HEK293 (cell line): ENCODE data around the gene C20orf173.

ENCODE experiments used
- HOXC10 ChIP-seq: sonication (generic); formaldehyde crosslinking; IDR thresholded peaks from 2 replicates; pipeline ENCODE4 v1.8.1; 2023; ENCODE audit warnings: mild to moderate bottlenecking, missing genetic modification reagents
- OSR2 ChIP-seq: fragments of 450-650 bp; formaldehyde crosslinking; IDR thresholded peaks from 2 replicates; pipeline ENCODE4 v1.5.1; 2016; ENCODE audit warnings: missing biosample characterization, missing genetic modification characterization
- REPIN1 ChIP-seq: fragments of 450-650 bp; formaldehyde crosslinking; IDR thresholded peaks from 2 replicates; pipeline ENCODE4 v1.5.1; 2017; ENCODE audit warnings: missing biosample characterization, missing genetic modification characterization, low read depth
- SCRT1 ChIP-seq: fragments of 450-650 bp; formaldehyde crosslinking; IDR thresholded peaks from 2 replicates; pipeline ENCODE4 v1.5.1; 2016; ENCODE audit warnings: missing biosample characterization, missing genetic modification characterization, borderline replicate concordance
- SP2 ChIP-seq: fragments of 450-650 bp; formaldehyde crosslinking; IDR thresholded peaks from 2 replicates; pipeline ENCODE4 v1.5.1; 2016; ENCODE audit warnings: missing biosample characterization, missing genetic modification characterization
- YY1 ChIP-seq: fragments of 450-650 bp; formaldehyde crosslinking; IDR thresholded peaks from 2 replicates; pipeline ENCODE4 v1.5.1; 2018; ENCODE audit warnings: missing biosample characterization, missing genetic modification characterization
- ZBTB20 ChIP-seq: fragments of 450-650 bp; formaldehyde crosslinking; IDR thresholded peaks from 2 replicates; pipeline ENCODE4 v1.5.1; 2016; ENCODE audit warnings: missing biosample characterization, missing genetic modification characterization
- ZNF155 ChIP-seq: fragments of 450-650 bp; formaldehyde crosslinking; IDR thresholded peaks from 2 replicates; pipeline ENCODE4 v1.5.1; 2016; ENCODE audit warnings: missing biosample characterization, missing genetic modification characterization
- ZNF16 ChIP-seq: fragments of 450-650 bp; formaldehyde crosslinking; IDR thresholded peaks from 2 replicates; pipeline ENCODE4 v1.5.1; 2016; ENCODE audit warnings: low read depth, missing biosample characterization, missing genetic modification characterization
- ZNF174 ChIP-seq: fragments of 450-650 bp; formaldehyde crosslinking; IDR thresholded peaks from 2 replicates; pipeline ENCODE4 v1.5.0; 2017; ENCODE audit warnings: missing biosample characterization, mild to moderate bottlenecking, missing genetic modification characterization
- ZNF2 ChIP-seq: fragments of 450-650 bp; formaldehyde crosslinking; IDR thresholded peaks from 2 replicates; pipeline ENCODE4 v1.5.1; 2016; ENCODE audit warnings: missing biosample characterization, missing genetic modification characterization
- ZNF211 ChIP-seq: fragments of 450-650 bp; formaldehyde crosslinking; IDR thresholded peaks from 2 replicates; pipeline ENCODE4 v1.5.1; 2016; ENCODE audit warnings: low read depth, missing biosample characterization, missing genetic modification characterization
- ZNF221 ChIP-seq: fragments of 450-650 bp; formaldehyde crosslinking; IDR thresholded peaks from 2 replicates; pipeline ENCODE4 v1.5.1; 2017; ENCODE audit warnings: missing biosample characterization, missing genetic modification characterization, borderline replicate concordance
- ZNF24 ChIP-seq: fragments of 450-650 bp; formaldehyde crosslinking; IDR thresholded peaks from 2 replicates; pipeline ENCODE4 v1.5.1; 2016; ENCODE audit warnings: missing biosample characterization, missing genetic modification characterization
- ZNF292 ChIP-seq: fragments of 450-650 bp; formaldehyde crosslinking; IDR thresholded peaks from 2 replicates; pipeline ENCODE4 v1.5.1; 2016; ENCODE audit warnings: low read depth, missing biosample characterization, missing genetic modification characterization, borderline replicate concordance
- ZNF302 ChIP-seq: fragments of 450-650 bp; formaldehyde crosslinking; IDR thresholded peaks from 2 replicates; pipeline ENCODE4 v1.5.1; 2016; ENCODE audit warnings: missing biosample characterization, missing genetic modification characterization, low read depth
- ZNF48 ChIP-seq: fragments of 450-650 bp; formaldehyde crosslinking; IDR thresholded peaks from 2 replicates; pipeline ENCODE4 v1.5.1; 2016; ENCODE audit warnings: missing biosample characterization, missing genetic modification characterization
- ZNF529 ChIP-seq: fragments of 450-650 bp; formaldehyde crosslinking; IDR thresholded peaks from 2 replicates; pipeline ENCODE4 v1.5.1; 2017; ENCODE audit warnings: missing genetic modification characterization, missing biosample characterization; ENCODE audit not compliant: insufficient replicate concordance
- ZNF561 ChIP-seq: fragments of 450-650 bp; IDR thresholded peaks from 2 replicates; pipeline ENCODE4 v1.5.1; 2018; ENCODE audit warnings: missing biosample characterization, missing genetic modification characterization, borderline replicate concordance
- ZNF654 ChIP-seq: fragments of 450-650 bp; formaldehyde crosslinking; IDR thresholded peaks from 2 replicates; pipeline ENCODE4 v1.5.1; 2016; ENCODE audit warnings: low read depth, missing biosample characterization, missing genetic modification characterization
- ZNF776 ChIP-seq: fragments of 450-650 bp; formaldehyde crosslinking; IDR thresholded peaks from 2 replicates; pipeline ENCODE4 v1.5.0; 2017; ENCODE audit warnings: missing biosample characterization, missing genetic modification characterization, borderline replicate concordance
- ZNF785 ChIP-seq: fragments of 450-650 bp; formaldehyde crosslinking; IDR thresholded peaks from 2 replicates; pipeline ENCODE4 v1.5.1; 2016; ENCODE audit warnings: missing biosample characterization, missing genetic modification characterization
- ZNF791 ChIP-seq: fragments of 450-650 bp; formaldehyde crosslinking; IDR thresholded peaks from 2 replicates; pipeline ENCODE4 v1.5.1; 2016; ENCODE audit warnings: missing biosample characterization, missing genetic modification characterization
- ZNF792 ChIP-seq: fragments of 450-650 bp; formaldehyde crosslinking; IDR thresholded peaks from 2 replicates; pipeline ENCODE4 v1.5.1; 2016; ENCODE audit warnings: missing biosample characterization, missing genetic modification characterization
- TF ChIP-seq, protein P1 (sequence below): fragments of 450-650 bp; formaldehyde crosslinking; IDR thresholded peaks from 2 replicates; pipeline ENCODE4 v1.5.1; 2017; ENCODE audit warnings: missing biosample characterization, missing genetic modification characterization
- TF ChIP-seq, protein P2 (sequence below): fragments of 450-650 bp; formaldehyde crosslinking; IDR thresholded peaks from 2 replicates; pipeline ENCODE4 v1.5.1; 2016; ENCODE audit warnings: missing biosample characterization, missing genetic modification characterization
- TF ChIP-seq, protein P3 (sequence below): fragments of 450-650 bp; formaldehyde crosslinking; IDR thresholded peaks from 2 replicates; pipeline ENCODE4 v1.5.1; 2016; ENCODE audit warnings: missing biosample characterization, missing genetic modification characterization
- TF ChIP-seq, protein P4 (sequence below): fragments of 450-650 bp; formaldehyde crosslinking; IDR thresholded peaks from 2 replicates; pipeline ENCODE4 v1.5.1; 2016; ENCODE audit warnings: missing biosample characterization, missing genetic modification characterization
- TF ChIP-seq, protein P5 (sequence below): fragments of 450-650 bp; formaldehyde crosslinking; IDR thresholded peaks from 2 replicates; pipeline ENCODE4 v1.5.1; 2016; ENCODE audit warnings: missing biosample characterization, missing genetic modification characterization, borderline replicate concordance
- TF ChIP-seq, protein P6 (sequence below): fragments of 450-650 bp; formaldehyde crosslinking; IDR thresholded peaks from 2 replicates; pipeline ENCODE4 v1.5.1; 2016; ENCODE audit warnings: missing biosample characterization, missing genetic modification characterization

Gene C20orf173

DNA sequence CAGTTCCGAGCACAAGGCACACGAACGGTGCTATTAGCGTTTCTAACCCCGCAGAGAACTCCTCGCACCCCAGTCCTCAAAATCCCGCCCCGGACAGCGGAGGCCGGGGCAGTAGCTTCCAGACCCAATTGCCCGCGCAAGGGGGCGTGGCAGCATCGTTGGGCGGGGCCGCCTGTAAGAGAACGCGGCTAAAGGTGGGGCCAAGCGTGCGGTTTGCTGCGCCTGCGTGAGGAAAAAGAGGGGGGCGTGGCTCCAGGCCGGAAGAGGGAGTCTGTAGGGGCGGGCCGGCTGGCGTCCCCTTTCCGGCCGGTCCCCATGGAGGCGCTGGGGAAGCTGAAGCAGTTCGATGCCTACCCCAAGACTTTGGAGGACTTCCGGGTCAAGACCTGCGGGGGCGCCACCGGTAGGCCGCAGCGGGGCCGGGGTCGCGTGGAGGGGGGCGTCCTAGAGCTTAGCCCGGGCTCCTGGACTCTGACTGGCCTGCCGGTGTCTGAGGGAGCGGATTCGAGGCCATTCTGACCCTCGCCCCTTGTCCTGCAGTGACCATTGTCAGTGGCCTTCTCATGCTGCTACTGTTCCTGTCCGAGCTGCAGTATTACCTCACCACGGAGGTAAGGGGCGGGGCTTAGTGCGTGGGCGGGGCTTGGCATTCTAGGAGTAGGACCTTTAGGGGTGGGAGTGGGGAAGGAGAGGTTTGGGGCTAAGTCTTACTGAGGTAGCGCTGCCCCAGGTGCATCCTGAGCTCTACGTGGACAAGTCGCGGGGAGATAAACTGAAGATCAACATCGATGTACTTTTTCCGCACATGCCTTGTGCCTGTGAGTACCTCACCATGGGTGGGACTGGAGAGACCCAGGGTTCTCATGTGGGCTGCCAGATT is 12.6 kb upstream of the C20orf173 start, which contains the start of gene ERGIC3 (continued):
- TF ChIP-seq ZNF529 (tag by site-specific recombination) (no peak), ZNF155 (no peak), ZNF561 (tag by site-specific recombination) (no peak), ZNF48 (tag by site-specific recombination) (no peak), YY1 (tag by site-specific recombination) (peak; percentile 62; the same call in 1 of the 2 replicates), ZNF302 (no peak), ZNF24 (tag by site-specific recombination) (no peak), SP2 (tag by site-specific recombination) (peak; percentile 94), ZNF785 (tag by site-specific recombination) (no peak), ZNF211 (tag by site-specific recombination) (no peak), SCRT1 (tag by site-specific recombination) (no peak), HOXC10 (CRISPR knock-in tag) (no peak), ZBTB20 (tag by site-specific recombination) (peak; percentile 87; the same call in 1 of the 2 replicates), ZNF16 (no peak), ZNF654 (tag by site-specific recombination) (no peak), OSR2 (tag by site-specific recombination) (peak; percentile 81), ZNF292 (tag by site-specific recombination) (no peak), REPIN1 (tag by site-specific recombination) (peak; percentile 63; the same call in 1 of the 2 replicates), ZNF792 (tag by site-specific recombination) (no peak), ZNF221 (tag by site-specific recombination) (no peak), ZNF776 (no peak), ZNF2 (tag by site-specific recombination) (no peak), ZNF791 (tag by site-specific recombination) (no peak), ZNF174 (tag by site-specific recombination) (no peak)
- TF ChIP-seq, protein P1, sequence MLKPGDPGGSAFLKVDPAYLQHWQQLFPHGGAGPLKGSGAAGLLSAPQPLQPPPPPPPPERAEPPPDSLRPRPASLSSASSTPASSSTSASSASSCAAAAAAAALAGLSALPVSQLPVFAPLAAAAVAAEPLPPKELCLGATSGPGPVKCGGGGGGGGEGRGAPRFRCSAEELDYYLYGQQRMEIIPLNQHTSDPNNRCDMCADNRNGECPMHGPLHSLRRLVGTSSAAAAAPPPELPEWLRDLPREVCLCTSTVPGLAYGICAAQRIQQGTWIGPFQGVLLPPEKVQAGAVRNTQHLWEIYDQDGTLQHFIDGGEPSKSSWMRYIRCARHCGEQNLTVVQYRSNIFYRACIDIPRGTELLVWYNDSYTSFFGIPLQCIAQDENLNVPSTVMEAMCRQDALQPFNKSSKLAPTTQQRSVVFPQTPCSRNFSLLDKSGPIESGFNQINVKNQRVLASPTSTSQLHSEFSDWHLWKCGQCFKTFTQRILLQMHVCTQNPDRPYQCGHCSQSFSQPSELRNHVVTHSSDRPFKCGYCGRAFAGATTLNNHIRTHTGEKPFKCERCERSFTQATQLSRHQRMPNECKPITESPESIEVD: no peak
- TF ChIP-seq, protein P2, sequence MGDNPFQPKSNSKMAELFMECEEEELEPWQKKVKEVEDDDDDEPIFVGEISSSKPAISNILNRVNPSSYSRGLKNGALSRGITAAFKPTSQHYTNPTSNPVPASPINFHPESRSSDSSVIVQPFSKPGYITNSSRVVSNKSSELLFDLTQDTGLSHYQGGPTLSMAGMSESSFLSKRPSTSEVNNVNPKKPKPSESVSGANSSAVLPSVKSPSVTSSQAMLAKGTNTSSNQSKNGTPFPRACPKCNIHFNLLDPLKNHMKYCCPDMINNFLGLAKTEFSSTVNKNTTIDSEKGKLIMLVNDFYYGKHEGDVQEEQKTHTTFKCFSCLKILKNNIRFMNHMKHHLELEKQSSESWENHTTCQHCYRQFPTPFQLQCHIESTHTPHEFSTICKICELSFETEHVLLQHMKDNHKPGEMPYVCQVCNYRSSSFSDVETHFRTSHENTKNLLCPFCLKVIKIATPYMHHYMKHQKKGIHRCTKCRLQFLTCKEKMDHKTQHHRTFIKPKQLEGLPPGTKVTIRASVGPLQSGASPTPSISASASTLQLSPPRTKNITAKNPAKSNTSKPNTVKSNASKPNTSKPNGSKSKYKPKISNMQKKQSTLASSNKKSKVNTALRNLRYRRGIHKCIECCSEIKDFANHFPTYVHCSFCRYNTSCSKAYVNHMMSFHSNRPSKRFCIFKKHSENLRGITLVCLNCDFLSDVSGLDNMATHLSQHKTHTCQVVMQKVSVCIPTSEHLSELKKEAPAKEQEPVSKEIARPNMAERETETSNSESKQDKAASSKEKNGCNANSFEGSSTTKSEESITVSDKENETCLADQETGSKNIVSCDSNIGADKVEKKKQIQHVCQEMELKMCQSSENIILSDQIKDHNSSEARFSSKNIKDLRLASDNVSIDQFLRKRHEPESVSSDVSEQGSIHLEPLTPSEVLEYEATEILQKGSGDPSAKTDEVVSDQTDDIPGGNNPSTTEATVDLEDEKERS (tag by site-specific recombination): no peak
- TF ChIP-seq, protein P3, sequence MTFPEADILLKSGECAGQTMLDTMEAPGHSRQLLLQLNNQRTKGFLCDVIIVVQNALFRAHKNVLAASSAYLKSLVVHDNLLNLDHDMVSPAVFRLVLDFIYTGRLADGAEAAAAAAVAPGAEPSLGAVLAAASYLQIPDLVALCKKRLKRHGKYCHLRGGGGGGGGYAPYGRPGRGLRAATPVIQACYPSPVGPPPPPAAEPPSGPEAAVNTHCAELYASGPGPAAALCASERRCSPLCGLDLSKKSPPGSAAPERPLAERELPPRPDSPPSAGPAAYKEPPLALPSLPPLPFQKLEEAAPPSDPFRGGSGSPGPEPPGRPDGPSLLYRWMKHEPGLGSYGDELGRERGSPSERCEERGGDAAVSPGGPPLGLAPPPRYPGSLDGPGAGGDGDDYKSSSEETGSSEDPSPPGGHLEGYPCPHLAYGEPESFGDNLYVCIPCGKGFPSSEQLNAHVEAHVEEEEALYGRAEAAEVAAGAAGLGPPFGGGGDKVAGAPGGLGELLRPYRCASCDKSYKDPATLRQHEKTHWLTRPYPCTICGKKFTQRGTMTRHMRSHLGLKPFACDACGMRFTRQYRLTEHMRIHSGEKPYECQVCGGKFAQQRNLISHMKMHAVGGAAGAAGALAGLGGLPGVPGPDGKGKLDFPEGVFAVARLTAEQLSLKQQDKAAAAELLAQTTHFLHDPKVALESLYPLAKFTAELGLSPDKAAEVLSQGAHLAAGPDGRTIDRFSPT (tag by site-specific recombination): no peak
- TF ChIP-seq, protein P4, sequence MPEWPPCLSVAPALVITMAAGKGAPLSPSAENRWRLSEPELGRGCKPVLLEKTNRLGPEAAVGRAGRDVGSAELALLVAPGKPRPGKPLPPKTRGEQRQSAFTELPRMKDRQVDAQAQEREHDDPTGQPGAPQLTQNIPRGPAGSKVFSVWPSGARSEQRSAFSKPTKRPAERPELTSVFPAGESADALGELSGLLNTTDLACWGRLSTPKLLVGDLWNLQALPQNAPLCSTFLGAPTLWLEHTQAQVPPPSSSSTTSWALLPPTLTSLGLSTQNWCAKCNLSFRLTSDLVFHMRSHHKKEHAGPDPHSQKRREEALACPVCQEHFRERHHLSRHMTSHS (tag by site-specific recombination): no peak
- TF ChIP-seq, protein P5, sequence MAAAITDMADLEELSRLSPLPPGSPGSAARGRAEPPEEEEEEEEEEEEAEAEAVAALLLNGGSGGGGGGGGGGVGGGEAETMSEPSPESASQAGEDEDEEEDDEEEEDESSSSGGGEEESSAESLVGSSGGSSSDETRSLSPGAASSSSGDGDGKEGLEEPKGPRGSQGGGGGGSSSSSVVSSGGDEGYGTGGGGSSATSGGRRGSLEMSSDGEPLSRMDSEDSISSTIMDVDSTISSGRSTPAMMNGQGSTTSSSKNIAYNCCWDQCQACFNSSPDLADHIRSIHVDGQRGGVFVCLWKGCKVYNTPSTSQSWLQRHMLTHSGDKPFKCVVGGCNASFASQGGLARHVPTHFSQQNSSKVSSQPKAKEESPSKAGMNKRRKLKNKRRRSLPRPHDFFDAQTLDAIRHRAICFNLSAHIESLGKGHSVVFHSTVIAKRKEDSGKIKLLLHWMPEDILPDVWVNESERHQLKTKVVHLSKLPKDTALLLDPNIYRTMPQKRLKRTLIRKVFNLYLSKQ (tag by site-specific recombination): no peak
- TF ChIP-seq, protein P6, sequence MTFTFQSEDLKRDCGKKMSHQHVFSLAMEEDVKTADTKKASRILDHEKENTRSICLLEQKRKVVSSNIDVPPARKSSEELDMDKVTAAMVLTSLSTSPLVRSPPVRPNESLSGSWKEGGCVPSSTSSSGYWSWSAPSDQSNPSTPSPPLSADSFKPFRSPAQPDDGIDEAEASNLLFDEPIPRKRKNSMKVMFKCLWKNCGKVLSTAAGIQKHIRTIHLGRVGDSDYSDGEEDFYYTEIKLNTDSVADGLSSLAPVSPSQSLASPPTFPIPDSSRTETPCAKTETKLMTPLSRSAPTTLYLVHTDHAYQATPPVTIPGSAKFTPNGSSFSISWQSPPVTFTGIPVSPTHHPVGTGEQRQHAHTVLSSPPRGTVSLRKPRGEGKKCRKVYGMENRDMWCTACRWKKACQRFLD (tag by site-specific recombination): no peak
